ENCODE results near the gene MRPL52. TPM values are rescaled to one million over a fixed set of nuclear protein-coding genes. Genes with fewer than 3 reads are reported as not detected.
"Not testable (repeated sequence)": the region's sequence is repeated elsewhere in the genome, so short reads cannot be mapped to it uniquely, and the experiment has no call there.

Gene MRPL52
- total and polyA plus RNA-seq, 9 donors, result 54.3 to 85.8 (median 67.1) TPM

DNA sequence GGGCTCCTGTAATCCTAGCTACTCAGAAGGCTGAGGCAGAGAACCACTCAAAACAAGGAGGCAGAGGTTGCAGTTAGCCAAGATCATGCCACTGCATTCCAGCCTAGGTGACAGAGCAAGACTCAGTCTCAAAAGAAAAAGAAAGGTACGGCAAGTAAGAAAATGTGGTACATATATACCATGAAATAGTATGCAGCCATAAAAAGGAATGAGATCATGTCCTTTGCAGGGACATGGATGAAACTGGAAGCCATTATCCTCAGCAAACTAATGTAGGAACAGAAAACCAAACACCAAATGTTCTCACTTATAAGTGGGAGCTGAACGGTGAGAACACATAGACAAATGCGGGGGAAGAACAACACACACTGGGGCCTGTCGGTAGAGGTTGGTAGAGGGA lies 24.5 kb upstream of the MRPL52 start:
- not testable (repeated sequence) for H3K4me3 ChIP-seq (ENCODE audit: low read length); H3K9me3 ChIP-seq (replicated peaks; ENCODE audit: control insufficient read depth, low read depth, low read length); H3K27ac ChIP-seq (ENCODE audit: low read length); H3K36me3 ChIP-seq (ENCODE audit: control insufficient read depth, insufficient read depth, low read length); H3K27me3 ChIP-seq (ENCODE audit: control insufficient read depth, insufficient read depth, low read length); H3K4me1 ChIP-seq (ENCODE audit: control insufficient read depth, insufficient read depth, low read length); DNase-seq
- 100% methylated on average over 2 of the region's 4 CpGs for WGBS (ENCODE audit: insufficient coverage)

- no peak overlapping the region for H3K4me3 ChIP-seq (ENCODE audit: low read length)
- H3K9me3 ChIP-seq (replicated peaks; ENCODE audit: control insufficient read depth, low read depth, low read length), result no peaks in the 10 kb centered on the region
- no peaks in the 10 kb centered on the region for H3K27me3 ChIP-seq (ENCODE audit: control insufficient read depth, insufficient read depth, low read length)
- peaks cover 2% of the 10 kb centered on the region for H3K36me3 ChIP-seq (ENCODE audit: control insufficient read depth, insufficient read depth, low read length)
- H3K27ac ChIP-seq (ENCODE audit: low read length), result no peak overlapping the region
- no peak for DNase-seq
- 73% methylated on average over 7 of the region's 13 CpGs for WGBS (ENCODE audit: insufficient coverage)
- peaks cover 4% of the 10 kb centered on the region for H3K4me1 ChIP-seq (ENCODE audit: control insufficient read depth, insufficient read depth, low read length)
Measured at GRCh38 chr14:22807432-22808087, 22.1 kb upstream of the MRPL52 start.

GRCh38 chr14:22808388-22809209 lies 21.1 kb upstream of the MRPL52 start:
- 63% methylated on average over 3 of the region's 5 CpGs for WGBS (ENCODE audit: insufficient coverage)
- DNase-seq, result no peak
- H3K27me3 ChIP-seq (ENCODE audit: control insufficient read depth, insufficient read depth, low read length), result no peaks in the 10 kb centered on the region

GRCh38 chr14:22811722-22812121 lies 18.0 kb upstream of the MRPL52 start:
- peak; percentile 56 for DNase-seq
- Histone ChIP-seq H3K9me3 (replicated peaks; ENCODE audit: control insufficient read depth, low read depth, low read length) (no peaks in the 10 kb centered on the region), H3K4me1 (ENCODE audit: control insufficient read depth, insufficient read depth, low read length) (peaks cover 25% of the 10 kb centered on the region), H3K27me3 (ENCODE audit: control insufficient read depth, insufficient read depth, low read length) (no peaks in the 10 kb centered on the region), H3K36me3 (ENCODE audit: control insufficient read depth, insufficient read depth, low read length) (peaks cover 2% of the 10 kb centered on the region), H3K4me3 (ENCODE audit: low read length) (no peak overlapping the region), H3K27ac (ENCODE audit: low read length) (no peak overlapping the region)
- WGBS (ENCODE audit: insufficient coverage), result no CpG with 5 or more reads among the region's 2 CpGs

More at GRCh38 chr14:22808388-22809209, 21.1 kb upstream of the MRPL52 start:
- Histone ChIP-seq H3K4me3 (ENCODE audit: low read length) (no peak overlapping the region), H3K36me3 (ENCODE audit: control insufficient read depth, insufficient read depth, low read length) (peaks cover 2% of the 10 kb centered on the region), H3K9me3 (replicated peaks; ENCODE audit: control insufficient read depth, low read depth, low read length) (no peaks in the 10 kb centered on the region), H3K4me1 (ENCODE audit: control insufficient read depth, insufficient read depth, low read length) (peaks cover 6% of the 10 kb centered on the region), H3K27ac (ENCODE audit: low read length) (no peak overlapping the region)

DNA sequence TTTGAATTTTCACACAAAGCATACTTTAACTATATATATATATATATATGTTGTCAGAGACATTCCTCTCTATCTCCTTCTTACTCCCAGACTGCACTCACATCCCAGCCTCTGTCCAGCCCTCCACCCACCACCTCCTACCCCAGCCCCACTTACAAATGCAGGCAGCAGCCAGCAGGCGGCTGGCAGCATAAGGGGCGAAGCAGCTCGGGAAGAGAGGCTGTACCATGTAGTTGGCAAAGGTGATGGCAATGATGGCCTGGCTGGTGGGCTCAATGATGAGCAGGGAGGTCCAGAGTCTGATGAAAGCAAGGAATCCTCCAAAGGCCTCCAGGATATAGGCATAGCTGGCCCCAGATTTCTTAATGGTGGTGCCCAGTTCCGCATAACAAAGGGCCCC lies 16.9 kb upstream of the MRPL52 start:
- Histone ChIP-seq H3K36me3 (ENCODE audit: control insufficient read depth, insufficient read depth, low read length) (peaks cover 2% of the 10 kb centered on the region), H3K27ac (ENCODE audit: low read length) (no peak overlapping the region), H3K4me3 (ENCODE audit: low read length) (no peak overlapping the region), H3K27me3 (ENCODE audit: control insufficient read depth, insufficient read depth, low read length) (no peaks in the 10 kb centered on the region), H3K4me1 (ENCODE audit: control insufficient read depth, insufficient read depth, low read length) (peaks cover 25% of the 10 kb centered on the region), H3K9me3 (replicated peaks; ENCODE audit: control insufficient read depth, low read depth, low read length) (no peaks in the 10 kb centered on the region)
- DNase-seq, result no peak
- 62% methylated on average over 3 of the region's 4 CpGs for WGBS (ENCODE audit: insufficient coverage)

- DNase-seq, result no peak
- H3K9me3 ChIP-seq (replicated peaks; ENCODE audit: control insufficient read depth, low read depth, low read length), result no peaks in the 10 kb centered on the region
- no peak overlapping the region for H3K4me3 ChIP-seq (ENCODE audit: low read length)
- H3K4me1 ChIP-seq (ENCODE audit: control insufficient read depth, insufficient read depth, low read length), result peaks cover 25% of the 10 kb centered on the region
- H3K27me3 ChIP-seq (ENCODE audit: control insufficient read depth, insufficient read depth, low read length), result no peaks in the 10 kb centered on the region
- peaks cover 2% of the 10 kb centered on the region for H3K36me3 ChIP-seq (ENCODE audit: control insufficient read depth, insufficient read depth, low read length)
- 55% methylated on average over 4 of the region's 9 CpGs for WGBS (ENCODE audit: insufficient coverage)
- no peak overlapping the region for H3K27ac ChIP-seq (ENCODE audit: low read length)
Measured at GRCh38 chr14:22813145-22813544, 16.5 kb upstream of the MRPL52 start.

GRCh38 chr14:22814373-22814772 lies 15.3 kb upstream of the MRPL52 start:
- H3K4me1 ChIP-seq (ENCODE audit: control insufficient read depth, insufficient read depth, low read length), result peaks cover 33% of the 10 kb centered on the region
- peak overlapping the region; percentile 38 for H3K4me3 ChIP-seq (ENCODE audit: low read length)
- H3K27ac ChIP-seq (ENCODE audit: low read length), result peak overlapping the region; percentile 98
- H3K9me3 ChIP-seq (replicated peaks; ENCODE audit: control insufficient read depth, low read depth, low read length), result no peaks in the 10 kb centered on the region
- 64% methylated on average over 7 of the region's 7 CpGs for WGBS (ENCODE audit: insufficient coverage)
- peaks cover 2% of the 10 kb centered on the region for H3K36me3 ChIP-seq (ENCODE audit: control insufficient read depth, insufficient read depth, low read length)
- H3K27me3 ChIP-seq (ENCODE audit: control insufficient read depth, insufficient read depth, low read length), result no peaks in the 10 kb centered on the region
- DNase-seq, result no peak

GRCh38 chr14:22814941-22815713 lies 14.6 kb upstream of the MRPL52 start, which contains the start of gene SLC7A7:
TSS of gene SLC7A7 (minus strand) at chr14:22815435. CDS start at chr14:22813398, 2,037 bp downstream.
- peak within 1 kb of the TSS; percentile 38 for H3K4me3 ChIP-seq (ENCODE audit: low read length)
- no peaks in the 10 kb centered on the region for H3K27me3 ChIP-seq (ENCODE audit: control insufficient read depth, insufficient read depth, low read length)
- H3K4me1 ChIP-seq (ENCODE audit: control insufficient read depth, insufficient read depth, low read length), result peaks cover 41% of the 10 kb centered on the region
- WGBS (ENCODE audit: insufficient coverage), result 29% methylated on average over 7 of the region's 10 CpGs
- DNase-seq, result peak; percentile 90
- H3K9me3 ChIP-seq (replicated peaks; ENCODE audit: control insufficient read depth, low read depth, low read length), result no peaks in the 10 kb centered on the region
- no peaks in the 10 kb centered on the region for H3K36me3 ChIP-seq (ENCODE audit: control insufficient read depth, insufficient read depth, low read length)
- H3K27ac ChIP-seq (ENCODE audit: low read length), result peak within 1 kb of the TSS; percentile 98

DNA sequence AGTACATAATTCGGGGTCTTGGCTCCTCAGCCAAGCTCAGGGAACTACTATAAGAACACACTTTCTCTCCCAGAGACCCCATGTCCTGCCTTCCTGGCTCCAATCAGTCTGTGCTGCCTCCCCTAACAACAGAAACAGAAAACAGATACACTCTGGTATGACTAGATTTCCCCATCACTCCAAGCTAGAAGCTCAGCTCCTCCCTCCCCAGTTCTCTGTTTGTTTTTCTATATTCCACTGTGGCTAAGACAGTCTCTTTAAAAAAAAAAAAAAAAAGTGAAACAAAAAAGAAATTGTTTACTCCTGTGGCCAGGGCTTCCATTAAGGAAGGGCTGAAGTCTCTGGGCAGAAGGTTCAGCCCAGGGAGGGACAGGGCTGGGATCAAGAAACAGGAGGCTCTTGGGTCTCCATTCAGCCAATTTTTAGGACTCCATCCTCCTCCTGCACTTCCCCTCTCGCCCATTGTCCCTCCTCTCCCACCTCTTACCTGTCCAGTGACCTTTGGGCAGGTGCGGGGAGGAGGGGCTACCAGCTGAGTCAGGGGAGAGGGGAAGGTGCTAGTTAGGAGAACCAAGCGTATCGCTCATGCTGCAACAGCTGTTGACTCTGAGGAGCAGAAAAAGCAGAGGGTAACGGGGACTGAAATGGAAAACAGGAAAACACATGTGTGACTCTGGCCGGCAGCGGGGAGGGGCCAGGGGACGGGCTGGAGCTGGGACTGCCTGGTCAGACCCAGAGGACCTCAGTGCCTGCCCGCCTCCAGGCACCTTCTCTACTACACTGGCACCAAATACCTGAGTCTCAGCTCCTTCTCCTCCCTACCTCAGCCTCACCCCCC lies 10.3 kb upstream of the MRPL52 start:
- Histone ChIP-seq H3K36me3 (ENCODE audit: control insufficient read depth, insufficient read depth, low read length) (no peaks in the 10 kb centered on the region), H3K4me3 (ENCODE audit: low read length) (peak overlapping the region; percentile 36), H3K27me3 (ENCODE audit: control insufficient read depth, insufficient read depth, low read length) (no peaks in the 10 kb centered on the region), H3K4me1 (ENCODE audit: control insufficient read depth, insufficient read depth, low read length) (peaks cover 61% of the 10 kb centered on the region), H3K9me3 (replicated peaks; ENCODE audit: control insufficient read depth, low read depth, low read length) (no peaks in the 10 kb centered on the region), H3K27ac (ENCODE audit: low read length) (peak overlapping the region; percentile 95)
- WGBS (ENCODE audit: insufficient coverage), result 9% methylated on average over 7 of the region's 10 CpGs
- peak; percentile 92 for DNase-seq
